Cerebellar cortex (tissue), 1 donor: ENCODE data around the gene TOX3.

Experiments
- DNase-seq: peaks from one replicate; pipeline ENCODE4 v3.0.0-alpha.2; 2015; ENCODE audit warnings: low spot score

Gene TOX3

DNA sequence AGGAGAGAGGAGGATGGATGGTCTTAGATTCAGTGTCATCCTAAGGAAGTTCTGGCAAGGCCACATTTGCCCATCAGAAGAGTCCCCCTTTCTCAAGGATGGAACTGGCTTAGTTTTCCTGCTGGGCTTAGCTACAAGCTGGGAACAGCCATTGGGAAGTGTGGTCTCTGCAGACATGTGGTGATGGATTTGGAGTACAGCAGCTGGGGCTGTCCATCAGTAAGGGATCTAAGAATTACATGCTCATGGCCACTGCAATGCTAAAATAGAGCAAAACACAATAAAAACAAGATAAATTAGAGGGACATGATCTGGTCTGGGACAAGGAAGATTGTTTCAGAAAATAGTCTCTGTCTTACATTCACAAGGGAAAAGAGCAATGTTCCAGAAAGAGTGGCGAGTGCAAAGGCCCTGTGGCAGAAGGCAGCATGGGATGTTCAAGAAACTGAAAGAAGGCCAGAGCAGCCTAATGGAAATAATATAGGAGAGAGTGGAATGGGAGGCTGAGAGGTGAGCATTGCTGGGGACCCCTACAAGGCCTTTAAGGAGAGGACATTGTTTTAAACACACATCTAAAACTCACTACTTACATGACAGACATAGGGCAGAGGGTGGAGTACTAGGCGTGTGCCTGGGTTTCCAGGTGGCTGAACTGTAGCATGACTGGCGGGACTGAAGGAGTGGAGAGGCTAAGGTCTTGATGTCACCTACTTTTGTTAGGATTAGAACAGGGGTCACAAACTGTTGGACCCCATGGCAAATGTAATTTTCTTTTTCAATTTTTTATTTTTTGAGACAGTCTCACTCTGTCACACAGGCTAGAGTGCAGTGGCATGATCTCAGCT is 17.0 kb upstream of the TOX3 start:
- no peak for DNase-seq

DNA sequence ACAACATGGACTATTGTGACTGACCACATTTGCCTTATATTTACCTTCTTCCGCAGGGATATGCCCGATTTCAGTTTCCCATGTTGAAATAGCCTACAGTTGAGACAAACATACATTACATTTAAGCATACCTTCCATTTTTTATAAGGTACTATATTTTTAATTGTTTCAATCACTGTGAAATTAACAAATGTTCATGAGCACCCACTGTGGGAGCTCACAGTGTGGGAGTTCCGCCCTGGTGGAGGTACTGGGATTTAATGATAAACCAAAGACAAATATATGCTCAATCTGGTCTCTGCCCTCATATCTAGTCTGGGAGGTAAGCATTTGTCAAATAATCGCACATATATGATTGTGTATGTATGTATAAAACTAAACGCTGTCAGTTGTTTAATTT is 15.8 kb upstream of the TOX3 start:
- DNase-seq, result no peak

DNA sequence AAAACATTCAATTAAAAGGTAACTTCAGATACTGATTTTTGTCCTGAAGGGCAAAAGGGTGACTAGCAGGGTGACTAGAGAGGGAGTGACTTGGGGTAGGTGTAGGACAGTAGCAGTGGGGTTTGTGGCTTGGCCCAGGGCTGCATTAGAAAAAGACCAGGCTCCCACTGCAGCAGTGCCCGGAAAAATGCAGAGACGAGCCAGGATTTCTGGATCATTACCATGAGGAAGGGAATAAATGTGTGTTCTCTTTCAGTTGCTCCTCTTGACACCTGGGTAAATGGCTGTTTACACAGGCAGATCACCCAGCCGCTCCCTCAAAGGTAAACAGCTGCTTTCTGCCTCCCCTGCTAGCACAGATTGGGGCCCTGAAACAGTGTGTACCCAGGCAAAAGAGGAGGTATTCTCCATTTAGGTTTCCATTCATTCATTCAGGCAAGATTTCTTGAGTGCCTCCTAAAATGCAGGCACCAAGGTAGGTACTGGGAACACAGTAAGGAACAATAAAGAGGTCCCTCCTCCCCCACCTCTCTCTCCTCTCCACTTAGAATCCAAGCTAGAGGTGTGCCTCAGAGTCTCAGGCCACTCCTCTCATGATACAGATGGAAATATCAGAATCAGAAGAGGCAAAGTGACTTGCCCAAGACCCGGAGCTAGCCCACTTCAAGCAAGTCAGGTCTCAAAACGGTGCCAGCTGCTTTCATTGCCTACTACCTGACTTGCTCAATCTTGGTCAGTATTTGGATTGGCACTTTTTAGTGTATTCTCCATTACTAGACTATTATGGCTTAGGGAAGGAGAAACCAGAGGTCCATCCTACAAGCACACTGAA is 15.2 kb upstream of the TOX3 start:
- DNase-seq, result no peak

DNA sequence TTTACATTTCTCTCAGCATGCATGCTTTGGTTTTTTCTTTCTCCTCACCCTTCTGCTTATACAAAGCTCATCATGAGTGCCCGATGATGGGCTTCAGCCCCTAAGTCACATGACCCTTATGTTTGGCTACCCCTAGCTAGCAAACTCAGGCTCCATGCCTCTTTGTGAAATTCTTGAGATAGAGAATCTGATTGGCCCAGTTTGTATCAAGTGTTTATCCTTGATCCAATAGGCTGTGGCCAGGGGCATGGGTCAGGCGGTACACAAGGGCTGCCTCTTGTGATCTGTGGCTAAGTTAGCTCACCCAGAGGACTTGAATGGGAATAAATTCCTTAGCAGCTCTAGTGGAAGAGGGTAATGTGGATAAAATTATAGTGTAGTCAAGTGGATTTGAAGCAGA is 11.5 kb upstream of the TOX3 start:
- DNase-seq, result no peak

DNA sequence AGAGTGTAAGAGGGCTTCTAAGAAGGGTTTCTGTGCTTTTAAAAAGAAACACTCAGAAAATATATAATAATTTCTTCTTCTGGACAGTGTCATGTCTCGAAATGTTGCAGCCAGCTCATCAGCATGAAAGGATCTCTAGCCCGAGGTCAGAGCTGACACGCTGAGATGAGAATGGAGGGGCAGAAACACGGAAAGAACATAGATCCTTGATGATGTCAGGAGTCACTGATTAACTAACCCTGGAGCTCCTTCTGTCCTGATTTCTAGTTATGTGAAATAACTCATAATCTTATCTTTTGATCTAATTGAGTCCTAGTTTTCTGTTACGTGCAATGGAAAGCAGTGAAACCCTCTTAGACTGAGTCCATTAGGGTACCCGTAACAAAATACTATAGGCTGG is 10.3 kb upstream of the TOX3 start:
- no peak for DNase-seq

DNA sequence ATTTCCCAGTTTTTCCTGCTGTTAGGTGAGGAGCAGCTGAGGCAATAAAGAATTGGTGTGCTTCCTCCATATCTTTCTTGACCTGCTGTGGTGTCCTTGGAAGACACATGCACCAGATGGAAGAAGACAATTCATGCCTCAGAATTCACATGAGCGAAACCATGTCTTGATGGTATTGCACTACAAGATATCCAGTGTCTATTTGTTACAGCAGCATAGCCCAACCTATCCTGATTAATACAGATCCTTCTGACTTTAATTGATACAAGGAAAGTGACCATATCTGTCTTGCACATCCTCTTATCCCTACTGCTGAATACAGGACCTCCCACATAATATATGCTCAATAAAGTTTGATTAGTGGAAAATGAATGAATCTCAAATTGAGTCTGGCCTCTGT is 9.1 kb upstream of the TOX3 start:
- DNase-seq, result no peak

DNA sequence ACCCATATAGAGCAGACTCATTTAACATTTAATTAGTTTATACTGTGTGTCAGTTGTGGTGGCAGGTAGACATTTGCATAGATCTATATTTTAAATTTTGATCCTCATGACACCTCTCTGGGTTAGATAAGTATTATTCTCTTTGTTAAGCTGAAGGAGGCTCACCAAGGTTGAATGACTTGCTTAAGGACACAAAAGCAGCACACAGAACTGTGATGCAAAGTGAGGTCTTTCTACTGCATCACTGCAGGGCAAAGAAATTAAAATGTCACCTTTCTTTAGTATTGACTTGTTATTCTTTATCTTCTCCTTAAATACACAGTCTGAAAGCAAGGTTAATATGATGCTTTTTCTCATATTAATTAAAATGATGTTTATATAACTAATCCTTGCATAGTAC is 8.6 kb upstream of the TOX3 start:
- no peak for DNase-seq

DNA sequence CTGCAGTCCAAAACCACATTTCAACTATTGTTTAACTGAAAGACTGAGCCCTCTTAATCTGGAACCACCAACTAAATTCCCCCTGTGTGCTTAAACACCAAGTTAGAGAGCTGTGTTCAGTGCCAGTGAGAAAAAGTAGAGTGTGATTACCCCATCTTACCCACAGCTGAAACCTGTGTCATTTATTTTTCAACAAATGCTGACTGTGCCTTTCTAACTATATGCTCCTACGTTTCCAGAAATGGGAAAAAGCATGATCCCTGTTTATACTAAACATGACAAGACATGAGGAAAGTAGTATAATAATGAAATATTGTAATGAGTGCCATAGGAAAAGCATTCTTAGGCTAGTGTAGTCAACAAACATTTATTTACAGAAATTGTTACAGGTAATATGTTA is 7.4 kb upstream of the TOX3 start:
- no peak for DNase-seq

DNA sequence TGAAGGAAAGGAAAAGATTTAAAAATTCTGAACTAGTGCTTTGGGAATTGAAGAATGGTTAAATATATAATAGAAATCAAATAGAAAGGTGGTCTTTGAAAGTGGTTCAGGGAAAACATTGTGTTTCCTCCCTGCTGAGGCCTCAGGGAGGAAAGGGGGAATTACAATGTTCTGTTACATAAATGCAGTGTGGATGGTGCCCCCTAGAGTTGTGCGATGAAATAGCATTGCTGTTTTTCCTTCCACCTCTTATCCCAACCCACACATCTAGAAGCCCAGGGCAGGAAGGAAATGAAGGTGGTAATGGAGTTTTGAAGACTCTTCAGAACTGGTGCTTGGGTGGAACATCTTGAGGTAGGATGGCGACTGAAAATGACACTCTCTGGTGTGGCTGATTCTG is 6.4 kb upstream of the TOX3 start:
- no peak for DNase-seq

DNA sequence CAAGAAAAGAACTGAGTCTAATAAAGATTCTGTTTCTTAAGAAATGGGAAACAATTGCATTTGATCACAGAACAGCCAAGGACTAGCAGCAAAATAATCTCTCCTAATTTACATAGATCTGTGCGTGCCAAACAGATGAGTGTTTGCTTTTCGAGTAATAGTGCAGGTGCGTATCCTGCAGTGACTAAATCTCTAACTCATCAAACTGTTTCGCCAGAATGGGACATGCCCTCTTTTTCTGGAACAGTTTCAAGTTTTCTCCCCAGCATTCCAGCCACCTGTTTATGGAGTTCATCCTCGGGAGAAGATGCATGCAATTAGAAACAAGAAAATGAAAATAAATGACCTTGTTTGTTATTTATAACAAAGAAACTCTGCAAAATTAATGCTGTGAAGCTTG is 5.7 kb upstream of the TOX3 start:
- DNase-seq, result no peak

DNA sequence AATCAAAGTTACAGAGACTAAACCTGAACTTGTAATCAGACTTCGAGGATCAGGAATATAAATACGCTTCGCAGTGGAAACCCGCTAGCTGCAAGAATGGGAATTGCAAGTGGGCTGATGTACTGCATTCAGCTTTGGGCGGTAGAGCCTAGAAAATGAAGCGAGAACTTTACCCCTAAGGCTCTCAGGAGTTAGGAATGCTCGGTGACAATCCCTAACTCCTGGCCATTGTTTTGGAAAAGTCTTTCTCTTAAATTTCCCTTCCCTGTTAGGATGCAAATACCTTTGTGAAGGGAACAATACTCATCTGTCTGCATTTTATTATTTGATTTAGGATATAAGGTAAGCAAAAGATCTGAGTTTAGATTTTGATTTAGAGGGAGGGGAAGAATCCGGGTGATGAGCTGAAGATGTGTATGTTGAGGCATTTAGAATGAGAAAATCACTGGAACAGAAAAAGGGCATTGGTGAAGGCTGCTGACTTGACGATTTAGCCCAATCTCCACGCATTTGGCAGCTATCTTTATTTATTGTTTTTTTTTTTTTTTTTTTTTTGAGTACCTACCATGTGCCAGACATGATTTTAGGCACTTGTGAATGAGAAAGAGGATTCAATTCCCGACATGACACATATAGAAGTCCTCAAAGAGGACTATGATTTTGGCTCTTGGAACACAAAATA is 2.2 kb upstream of the TOX3 start:
- DNase-seq, result no peak

DNA sequence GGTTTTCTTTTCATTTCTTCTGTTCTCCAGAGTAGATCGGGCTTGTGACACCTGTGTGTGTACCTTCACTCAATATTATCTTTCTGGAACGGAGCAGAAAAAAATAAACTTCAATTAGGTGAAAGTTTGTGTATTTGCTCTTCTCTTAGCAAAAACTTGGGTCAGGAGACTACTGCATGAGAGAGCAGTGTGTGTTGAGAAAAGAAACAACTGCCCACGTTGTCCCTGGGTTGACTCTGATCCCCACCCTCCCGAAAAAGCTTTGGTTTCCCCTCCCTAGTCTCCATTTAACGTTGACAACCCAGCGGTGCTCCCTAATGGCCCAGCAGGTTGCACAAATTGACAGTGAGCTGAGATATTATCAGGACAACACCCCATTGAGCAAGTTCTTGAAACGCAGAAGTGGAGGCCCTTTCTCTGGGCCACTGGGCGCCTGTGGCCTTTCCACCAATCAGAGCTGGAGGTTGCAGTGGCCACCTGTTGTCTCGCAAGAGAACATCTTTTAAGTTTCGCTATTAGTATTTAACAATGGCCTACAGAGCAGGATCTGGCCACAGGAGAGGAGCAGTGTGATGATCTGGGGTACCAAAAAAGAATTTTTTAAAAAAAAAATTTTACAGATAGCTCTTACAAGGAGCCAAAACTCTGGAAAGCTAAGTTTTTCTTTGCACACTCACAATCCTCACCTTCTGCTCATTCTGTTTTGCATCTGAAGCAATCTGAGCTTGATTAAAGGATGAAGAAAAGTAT is 1.5 kb upstream of the TOX3 start:
- DNase-seq, result no peak

DNA sequence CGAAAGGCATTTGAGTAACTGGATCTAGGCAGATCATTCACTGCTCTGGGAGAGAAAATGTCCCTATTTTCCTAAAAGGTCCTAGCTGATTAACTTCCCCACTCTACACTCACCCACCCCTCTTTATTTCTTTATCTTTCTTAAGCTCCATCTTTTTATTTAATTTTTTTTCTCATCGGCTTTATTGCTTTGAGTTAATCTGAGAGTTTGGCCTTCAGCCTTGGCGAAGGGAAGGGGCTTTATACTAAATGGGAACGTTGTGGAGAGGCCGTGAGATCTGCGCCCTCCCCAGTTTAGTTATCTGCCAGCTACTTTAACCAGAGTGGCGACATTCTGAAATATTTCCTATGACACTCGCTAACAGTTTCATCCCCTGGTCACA is 882 bp upstream of the TOX3 start:
- DNase-seq, result no peak

DNA sequence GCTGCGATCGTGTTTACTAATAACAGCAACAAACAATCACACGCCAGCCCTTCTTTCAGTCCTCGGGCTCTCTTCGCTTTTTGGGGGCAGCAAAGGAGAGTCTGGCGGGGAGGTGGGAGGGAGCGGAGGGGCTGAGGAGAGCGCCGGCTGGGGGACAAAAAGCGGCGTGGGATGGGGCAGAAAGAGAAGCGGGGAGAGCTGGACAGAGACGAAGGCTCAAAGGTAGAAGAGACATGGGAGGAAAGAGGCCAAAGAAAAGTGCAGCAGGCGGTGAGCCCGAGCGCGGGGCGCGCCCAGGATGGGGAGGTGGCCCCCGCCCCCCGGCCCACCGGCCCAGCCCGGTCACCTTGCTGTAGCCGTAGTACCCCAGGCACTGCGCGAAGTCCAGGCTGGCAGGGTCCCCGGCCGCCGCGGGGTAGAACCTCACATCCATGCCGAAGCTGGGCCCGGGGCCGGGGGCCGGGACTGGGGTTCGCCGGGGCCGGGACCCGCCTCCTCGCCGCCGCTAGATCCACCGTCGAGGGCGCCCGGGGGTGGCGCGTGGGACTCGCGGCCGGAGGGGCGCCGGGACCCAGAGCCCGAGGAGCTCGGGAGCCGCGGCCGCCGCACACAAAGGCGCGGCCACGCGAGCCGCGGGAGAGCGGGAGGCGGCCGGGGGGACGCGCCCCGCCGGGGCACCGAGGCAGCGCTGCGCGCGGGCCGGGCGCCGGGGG is 496 bp downstream of the TOX3 start:
- DNase-seq, result no peak

DNA sequence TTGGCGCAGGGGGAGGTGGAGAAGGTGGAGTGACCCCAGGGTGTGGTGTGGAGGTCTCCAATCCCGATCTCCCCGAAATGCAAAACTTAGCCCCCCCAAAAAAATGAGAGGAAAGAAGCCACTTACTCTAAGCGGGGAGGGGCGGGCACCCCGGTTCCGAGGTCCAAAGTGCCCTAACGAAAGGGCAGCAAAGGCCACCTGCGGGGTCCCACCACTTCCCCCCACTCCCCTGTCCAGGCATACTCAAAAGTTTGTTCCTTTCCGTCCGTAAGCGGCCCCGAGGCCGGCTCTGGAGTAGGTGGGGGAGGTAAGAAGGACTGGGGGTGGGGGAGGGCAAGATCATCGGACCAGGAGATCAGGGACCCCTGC is 1.1 kb downstream of the TOX3 start:
- DNase-seq, result no peak

DNA sequence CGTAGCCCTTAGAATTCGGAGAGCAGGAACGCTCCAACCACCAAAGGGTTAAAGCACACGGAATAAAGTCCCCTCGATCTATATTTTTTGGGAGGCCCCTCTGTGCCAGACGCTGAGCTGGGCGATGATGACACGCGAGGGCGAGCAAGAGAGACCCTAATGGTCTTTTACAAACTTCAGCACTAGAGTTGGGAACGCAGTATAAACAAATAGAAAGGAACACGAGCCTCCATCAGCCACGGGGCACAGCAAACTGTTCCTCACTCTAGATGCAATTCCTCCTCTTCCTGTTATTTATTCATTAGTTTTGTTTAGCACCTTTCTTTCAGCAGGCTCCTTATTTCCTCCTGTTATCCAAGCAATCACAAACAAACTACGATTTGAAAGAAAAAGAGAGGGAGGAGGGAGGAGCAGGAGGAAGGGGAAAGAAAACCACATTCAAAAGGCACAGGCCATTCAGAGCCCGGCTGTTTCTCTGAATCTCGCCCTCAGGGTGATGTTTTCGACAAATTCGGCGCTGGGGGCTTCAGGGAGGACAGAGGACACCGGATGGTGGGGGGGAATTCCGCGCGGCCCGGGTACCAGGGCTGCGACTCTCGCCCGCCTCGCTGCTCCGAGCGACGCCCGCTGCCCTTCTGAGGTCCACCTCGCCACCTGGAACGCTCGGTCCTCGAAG is 1.6 kb downstream of the TOX3 start:
- no peak for DNase-seq

DNA sequence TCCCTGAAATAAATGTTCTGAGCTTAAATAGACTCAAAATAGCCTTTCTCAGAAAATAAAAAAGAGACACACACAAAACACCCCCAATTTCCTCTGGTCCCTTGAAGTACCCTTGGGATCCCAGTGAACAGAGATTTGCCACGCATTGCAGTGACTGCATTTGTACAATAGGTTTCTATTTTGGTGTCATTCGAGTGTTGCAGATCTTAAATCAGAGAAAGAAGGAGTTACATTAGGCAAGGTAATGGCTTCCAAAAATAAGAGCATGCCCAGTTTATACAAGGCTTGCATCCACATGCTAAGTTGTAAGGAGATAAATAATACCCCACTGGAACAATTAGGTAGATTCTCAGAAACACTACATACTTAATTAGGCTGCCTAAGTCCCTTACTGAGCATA is 2.2 kb downstream of the TOX3 start:
- DNase-seq, result no peak

DNA sequence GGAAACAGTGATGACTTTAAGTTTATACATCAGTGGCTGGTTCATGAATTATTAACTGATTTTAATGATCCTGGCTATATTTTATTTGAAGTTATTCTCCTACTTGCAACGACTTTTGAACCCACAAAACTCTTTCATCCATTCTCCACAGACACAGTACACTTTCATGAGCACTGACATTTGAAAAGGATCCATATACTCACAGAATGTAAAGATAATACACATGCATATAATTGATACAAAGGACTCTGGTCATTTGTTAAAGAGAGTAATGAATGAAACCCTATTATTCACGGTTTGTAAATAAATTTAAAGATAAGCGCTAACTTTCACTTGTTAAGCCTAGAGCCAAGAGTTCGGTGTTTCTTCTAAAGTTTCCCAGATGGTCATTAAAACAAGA is 3.3 kb downstream of the TOX3 start:
- no peak for DNase-seq

DNA sequence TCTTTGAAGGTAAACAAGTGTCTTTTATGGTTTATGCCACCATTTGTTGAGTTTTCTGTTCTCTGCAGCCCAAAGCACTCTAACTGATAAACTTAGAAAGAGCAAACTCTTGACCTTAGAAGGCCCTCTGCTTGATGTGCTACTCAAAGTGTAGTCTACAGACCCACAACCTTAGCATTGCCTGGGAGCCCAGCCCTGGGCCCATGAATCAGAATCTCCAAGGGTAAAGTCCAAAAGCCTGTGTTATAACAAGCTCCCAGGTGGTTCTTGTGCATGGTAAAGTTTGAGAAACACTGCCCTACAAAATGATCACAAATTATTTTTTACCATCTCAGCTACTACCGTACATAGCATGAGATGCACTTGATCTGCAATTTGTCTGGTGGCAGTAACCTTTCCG is 6.0 kb downstream of the TOX3 start:
- DNase-seq, result no peak

DNA sequence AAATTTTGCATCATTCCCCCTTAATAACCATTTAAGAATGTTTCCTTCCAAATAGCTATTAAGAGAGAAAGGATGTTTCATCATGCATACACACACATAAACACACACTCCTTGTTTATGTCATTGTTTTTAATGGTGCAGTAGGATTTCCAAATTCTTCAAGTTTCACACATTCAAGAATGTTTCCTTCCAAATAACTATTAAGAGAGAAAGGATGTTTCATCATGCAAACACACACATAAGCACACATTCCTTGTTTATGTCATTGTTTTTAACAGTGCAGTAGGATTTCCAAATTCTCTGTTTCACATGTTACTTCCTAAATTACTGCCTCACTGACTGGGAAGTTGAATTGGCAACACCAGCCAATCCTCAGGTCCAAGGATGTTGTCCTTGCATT is 7.8 kb downstream of the TOX3 start:
- no peak for DNase-seq

DNA sequence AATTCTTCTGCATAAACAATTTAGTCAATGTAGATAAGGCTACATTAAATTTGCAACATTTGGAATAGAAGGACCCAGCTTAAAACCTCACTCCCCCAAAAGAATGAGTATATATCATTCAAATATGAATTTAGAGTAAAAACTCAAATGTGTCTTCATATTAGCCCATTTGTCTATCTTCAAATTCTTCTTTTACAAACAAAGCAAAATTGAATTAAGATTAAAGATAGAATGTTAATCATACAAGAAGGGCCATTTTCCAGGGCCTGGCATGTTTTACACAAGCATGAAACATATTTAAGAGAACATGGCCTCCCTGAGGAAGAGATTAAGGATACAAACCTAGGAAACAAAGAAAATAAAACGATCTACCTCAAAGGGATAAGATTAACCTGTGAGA is 8.4 kb downstream of the TOX3 start:
- DNase-seq, result no peak
